ENCODE results near the gene ERP29. TPM values are rescaled to one million over a fixed set of nuclear protein-coding genes. Genes with fewer than 3 reads are reported as not detected.
"Not testable (repeated sequence)": the region's sequence is repeated elsewhere in the genome, so short reads cannot be mapped to it uniquely, and the experiment has no call there.

Gene ERP29
- total and polyA plus RNA-seq, 10 donors, result 64.4 to 196 (median 92.7) TPM

DNA sequence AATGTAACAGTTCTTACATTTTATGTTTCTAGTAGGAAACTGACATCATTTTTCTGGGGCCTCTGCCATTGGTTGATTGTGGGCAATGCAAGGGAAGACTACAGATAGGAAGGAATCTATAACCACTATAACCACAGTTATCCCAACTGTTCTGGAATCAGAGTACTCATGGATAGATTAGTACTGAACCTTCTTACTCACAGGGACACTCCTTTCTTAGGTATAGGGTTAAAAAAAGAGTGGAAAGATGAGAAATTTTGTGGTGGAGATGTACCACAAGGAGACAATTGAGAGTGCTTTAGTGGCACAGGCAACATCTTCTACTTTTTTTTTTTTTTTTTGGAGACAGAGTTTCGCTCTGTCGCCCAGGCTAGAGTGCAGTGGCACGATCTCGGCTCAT is 21.3 kb upstream of the ERP29 start:
- no peak for TF ChIP-seq POLR2AphosphoS5 (IDR thresholded peaks at IDR 0.05)
- no peak for TF ChIP-seq CTCF (IDR thresholded peaks at IDR 0.05 in 8 of 11, conservative IDR thresholded peaks at IDR 0.05 in 3 of 11)
- no peak for TF ChIP-seq POLR2A (IDR thresholded peaks at IDR 0.05)
- Histone ChIP-seq H3K36me3 (peaks cover 0 to 8% (median 0%) of the 10 kb centered on the region in 6 donors), H3K4me1 (peaks cover 15 to 57% (median 47%) of the 10 kb centered on the region in 6 donors), H3K9me3 (no peaks in the 10 kb centered on the region), H3K27ac (peak overlapping the region in 6 of 8 donors; percentile 19 to 80 (median 61)), H3K27me3 (replicated peaks in 1 of 7) (no peaks in the 10 kb centered on the region), H3K4me3 (no peak overlapping the region)
- intact Hi-C loops (cut with DNase I; ENCODE audit: low total_unique reads), result no loop called here
- WGBS, 5 donors, result 64 to 78% (median 72%) methylated on average over 4 of the region's 4 CpGs
- no peak for DNase-seq

DNA sequence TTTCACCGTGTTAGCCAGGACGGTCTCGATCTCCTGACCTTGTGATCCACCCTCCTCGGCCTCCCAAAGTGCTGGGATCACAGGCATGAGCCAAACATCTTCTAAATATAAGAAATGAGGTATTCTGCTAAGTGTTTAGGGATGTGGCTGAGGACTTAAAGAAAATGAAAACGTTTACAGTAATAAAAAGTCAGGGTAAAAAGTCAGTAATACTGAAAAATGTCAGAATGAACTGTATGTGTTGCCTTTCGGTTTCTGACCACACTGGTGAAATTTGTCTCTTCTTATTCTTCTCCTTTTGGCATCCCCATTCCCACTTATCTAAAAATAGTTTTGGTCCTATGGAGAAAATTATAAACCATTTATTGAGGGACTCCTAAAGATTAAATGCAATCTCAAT is 20.8 kb upstream of the ERP29 start:
- Histone ChIP-seq H3K27ac (peak overlapping the region in 6 of 8 donors; percentile 19 to 80 (median 61)), H3K27me3 (replicated peaks in 1 of 7) (no peaks in the 10 kb centered on the region), H3K9me3 (no peaks in the 10 kb centered on the region), H3K4me1 (peaks cover 15 to 62% (median 48%) of the 10 kb centered on the region in 6 donors), H3K36me3 (peaks cover 0 to 8% (median 0%) of the 10 kb centered on the region in 6 donors), H3K4me3 (no peak overlapping the region)
- TF ChIP-seq CTCF (IDR thresholded peaks at IDR 0.05 in 8 of 11, conservative IDR thresholded peaks at IDR 0.05 in 3 of 11), result no peak
- TF ChIP-seq POLR2AphosphoS5 (IDR thresholded peaks at IDR 0.05), result no peak
- no peak for TF ChIP-seq POLR2A (IDR thresholded peaks at IDR 0.05)
- no peak for DNase-seq
- 49 to 70% (median 60%) methylated on average over 6 of the region's 6 CpGs for WGBS, 5 donors
- intact Hi-C loops (cut with DNase I; ENCODE audit: low total_unique reads), result no loop called here

DNA sequence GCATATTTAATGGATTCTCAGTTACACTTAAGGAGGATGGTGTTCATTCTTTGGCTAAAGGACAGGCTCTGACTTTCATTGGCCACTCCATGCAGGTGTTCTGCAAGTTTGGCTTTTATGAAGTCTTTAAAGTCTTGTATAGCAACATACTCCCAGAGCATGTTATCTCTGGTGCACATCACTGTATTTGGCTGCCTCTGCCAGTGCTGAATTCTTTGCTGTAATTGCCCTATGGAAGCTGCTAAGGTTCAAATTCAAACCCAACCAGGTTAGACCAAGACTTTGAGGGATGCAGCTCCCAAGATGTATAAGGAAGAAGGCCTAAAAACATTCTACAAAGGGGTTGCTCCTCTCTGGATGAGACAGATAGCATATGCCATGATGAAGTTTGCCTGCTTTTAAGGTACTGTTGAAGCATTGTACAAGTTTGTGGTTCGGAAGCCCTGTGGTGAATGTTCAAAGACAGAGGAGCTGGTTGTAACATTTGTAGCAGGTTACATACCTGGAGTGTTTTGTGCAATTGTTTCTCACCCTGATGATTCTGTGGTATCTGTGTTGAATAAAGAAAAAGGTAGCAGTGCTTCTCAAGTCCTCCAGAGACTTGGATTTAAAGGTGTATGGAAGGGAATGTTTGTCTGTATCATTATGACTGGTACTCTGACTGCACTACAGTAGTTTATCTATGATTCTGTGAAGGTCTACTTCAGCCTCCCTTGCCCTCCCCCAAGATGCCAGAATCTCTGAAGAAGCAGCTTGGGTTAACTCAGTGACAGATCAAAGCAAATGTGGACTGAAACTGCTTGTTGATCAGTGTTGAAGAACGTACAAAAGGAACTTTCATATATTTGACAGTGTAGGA is 19.7 kb upstream of the ERP29 start:
- Histone ChIP-seq H3K36me3 (peaks cover 0 to 8% (median 0%) of the 10 kb centered on the region in 6 donors), H3K4me3 (peak overlapping the region in 5 of 8 donors; percentile 6 to 62 (median 27)), H3K4me1 (peaks cover 15 to 66% (median 48%) of the 10 kb centered on the region in 6 donors), H3K9me3 (no peaks in the 10 kb centered on the region), H3K27ac (peak overlapping the region in 7 of 8 donors; percentile 32 to 80 (median 60)), H3K27me3 (replicated peaks in 1 of 7) (no peaks in the 10 kb centered on the region)
- TF ChIP-seq POLR2A (IDR thresholded peaks at IDR 0.05), result no peak
- no peak for TF ChIP-seq POLR2AphosphoS5 (IDR thresholded peaks at IDR 0.05)
- no peak for TF ChIP-seq CTCF (IDR thresholded peaks at IDR 0.05 in 8 of 11, conservative IDR thresholded peaks at IDR 0.05 in 3 of 11)
- intact Hi-C loops (cut with DNase I; ENCODE audit: low total_unique reads), result no loop called here
- no peak for DNase-seq
- WGBS, 5 donors, result 47 to 73% (median 55%) methylated on average over 2 of the region's 2 CpGs

- WGBS, 5 donors, result 35 to 51% (median 44%) methylated on average over 17 of the region's 17 CpGs
- H3K4me3 ChIP-seq, result peak overlapping the region in 7 of 8 donors; percentile 6 to 62 (median 23)
- H3K27ac ChIP-seq, result peak overlapping the region; percentile 2 to 80 (median 60)
- intact Hi-C loops (cut with DNase I; ENCODE audit: low total_unique reads); H3K9me3 ChIP-seq; DNase-seq; H3K27me3 ChIP-seq (replicated peaks in 1 of 7); H3K36me3 ChIP-seq: not testable (repeated sequence)
- H3K4me1 ChIP-seq, result peaks cover 15 to 75% (median 50%) of the 10 kb centered on the region in 6 donors
Measured at GRCh38 chr12:111994211-111995111, 18.8 kb upstream of the ERP29 start.

Measured in spleen (tissue), 11 donors.